ENCODE results near the gene LIN28B.

Gene LIN28B, protein sequence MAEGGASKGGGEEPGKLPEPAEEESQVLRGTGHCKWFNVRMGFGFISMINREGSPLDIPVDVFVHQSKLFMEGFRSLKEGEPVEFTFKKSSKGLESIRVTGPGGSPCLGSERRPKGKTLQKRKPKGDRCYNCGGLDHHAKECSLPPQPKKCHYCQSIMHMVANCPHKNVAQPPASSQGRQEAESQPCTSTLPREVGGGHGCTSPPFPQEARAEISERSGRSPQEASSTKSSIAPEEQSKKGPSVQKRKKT
- long read RNA-seq, full-length matches to known transcripts: 3 of 12 reads
- long read RNA-seq, partial matches to known transcripts: 0 of 12 reads
- long read RNA-seq, other reads (novel, unspliced or antisense): 9 of 12 reads

DNA sequence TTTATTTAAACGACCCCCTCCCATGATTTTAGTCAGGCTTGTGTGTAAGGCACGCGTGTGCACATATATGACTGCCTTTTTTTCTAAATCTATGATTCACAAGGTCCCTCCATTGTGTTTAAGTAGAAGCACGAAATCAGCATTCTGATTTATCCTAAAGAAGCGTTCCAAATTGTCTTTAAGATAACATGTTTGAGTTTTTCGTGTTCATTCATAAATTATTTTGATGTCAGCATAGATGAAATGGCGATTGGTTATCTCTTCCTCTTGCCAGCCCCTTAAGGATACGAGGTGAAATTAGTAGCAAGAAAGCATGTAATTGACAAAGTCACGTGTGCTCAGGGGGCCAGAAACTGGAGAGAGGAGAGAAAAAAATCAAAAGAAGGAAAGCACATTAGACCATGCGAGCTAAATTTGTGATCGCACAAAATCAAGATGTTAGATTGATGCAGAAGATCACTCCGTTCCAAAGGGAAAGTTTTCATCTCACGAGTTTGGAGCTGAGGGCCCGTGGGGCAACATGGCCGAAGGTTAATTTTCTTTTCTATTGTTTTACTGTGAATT lies at the start of gene LIN28B:
Gene LIN28B (plus strand): TSS at position 377 of the 564 bp plus-strand sequence. CDS start 144 bp downstream, at position 521.
- no peak within 1 kb of the TSS for H3K4me3 ChIP-seq (replicated peaks; ENCODE audit: insufficient read depth, low read length)
- no peak within 1 kb of the TSS for H3K27ac ChIP-seq (replicated peaks)
- TF ChIP-seq POLR2AphosphoS5 (IDR thresholded peaks at IDR 0.05; ENCODE audit: low read depth): no peak
- no peak for TF ChIP-seq SPI1 (IDR thresholded peaks at IDR 0.05; ENCODE audit: borderline replicate concordance, low read depth)
- TF ChIP-seq, protein P1, sequence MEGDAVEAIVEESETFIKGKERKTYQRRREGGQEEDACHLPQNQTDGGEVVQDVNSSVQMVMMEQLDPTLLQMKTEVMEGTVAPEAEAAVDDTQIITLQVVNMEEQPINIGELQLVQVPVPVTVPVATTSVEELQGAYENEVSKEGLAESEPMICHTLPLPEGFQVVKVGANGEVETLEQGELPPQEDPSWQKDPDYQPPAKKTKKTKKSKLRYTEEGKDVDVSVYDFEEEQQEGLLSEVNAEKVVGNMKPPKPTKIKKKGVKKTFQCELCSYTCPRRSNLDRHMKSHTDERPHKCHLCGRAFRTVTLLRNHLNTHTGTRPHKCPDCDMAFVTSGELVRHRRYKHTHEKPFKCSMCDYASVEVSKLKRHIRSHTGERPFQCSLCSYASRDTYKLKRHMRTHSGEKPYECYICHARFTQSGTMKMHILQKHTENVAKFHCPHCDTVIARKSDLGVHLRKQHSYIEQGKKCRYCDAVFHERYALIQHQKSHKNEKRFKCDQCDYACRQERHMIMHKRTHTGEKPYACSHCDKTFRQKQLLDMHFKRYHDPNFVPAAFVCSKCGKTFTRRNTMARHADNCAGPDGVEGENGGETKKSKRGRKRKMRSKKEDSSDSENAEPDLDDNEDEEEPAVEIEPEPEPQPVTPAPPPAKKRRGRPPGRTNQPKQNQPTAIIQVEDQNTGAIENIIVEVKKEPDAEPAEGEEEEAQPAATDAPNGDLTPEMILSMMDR (IDR thresholded peaks at IDR 0.05; ENCODE audit: insufficient read depth, low read length): no peak
- TF ChIP-seq, protein P2, sequence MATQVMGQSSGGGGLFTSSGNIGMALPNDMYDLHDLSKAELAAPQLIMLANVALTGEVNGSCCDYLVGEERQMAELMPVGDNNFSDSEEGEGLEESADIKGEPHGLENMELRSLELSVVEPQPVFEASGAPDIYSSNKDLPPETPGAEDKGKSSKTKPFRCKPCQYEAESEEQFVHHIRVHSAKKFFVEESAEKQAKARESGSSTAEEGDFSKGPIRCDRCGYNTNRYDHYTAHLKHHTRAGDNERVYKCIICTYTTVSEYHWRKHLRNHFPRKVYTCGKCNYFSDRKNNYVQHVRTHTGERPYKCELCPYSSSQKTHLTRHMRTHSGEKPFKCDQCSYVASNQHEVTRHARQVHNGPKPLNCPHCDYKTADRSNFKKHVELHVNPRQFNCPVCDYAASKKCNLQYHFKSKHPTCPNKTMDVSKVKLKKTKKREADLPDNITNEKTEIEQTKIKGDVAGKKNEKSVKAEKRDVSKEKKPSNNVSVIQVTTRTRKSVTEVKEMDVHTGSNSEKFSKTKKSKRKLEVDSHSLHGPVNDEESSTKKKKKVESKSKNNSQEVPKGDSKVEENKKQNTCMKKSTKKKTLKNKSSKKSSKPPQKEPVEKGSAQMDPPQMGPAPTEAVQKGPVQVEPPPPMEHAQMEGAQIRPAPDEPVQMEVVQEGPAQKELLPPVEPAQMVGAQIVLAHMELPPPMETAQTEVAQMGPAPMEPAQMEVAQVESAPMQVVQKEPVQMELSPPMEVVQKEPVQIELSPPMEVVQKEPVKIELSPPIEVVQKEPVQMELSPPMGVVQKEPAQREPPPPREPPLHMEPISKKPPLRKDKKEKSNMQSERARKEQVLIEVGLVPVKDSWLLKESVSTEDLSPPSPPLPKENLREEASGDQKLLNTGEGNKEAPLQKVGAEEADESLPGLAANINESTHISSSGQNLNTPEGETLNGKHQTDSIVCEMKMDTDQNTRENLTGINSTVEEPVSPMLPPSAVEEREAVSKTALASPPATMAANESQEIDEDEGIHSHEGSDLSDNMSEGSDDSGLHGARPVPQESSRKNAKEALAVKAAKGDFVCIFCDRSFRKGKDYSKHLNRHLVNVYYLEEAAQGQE (IDR thresholded peaks at IDR 0.05; ENCODE audit: insufficient replicate concordance, low read depth): no peak
- TF ChIP-seq GABPA (IDR thresholded peaks at IDR 0.05; ENCODE audit: low read depth): no peak
- no peak for DNase-seq (ENCODE audit: low read depth in 1 of 2, low spot score in 1 of 2)
- H3K27me3 ChIP-seq (ENCODE audit: insufficient read depth, poor library complexity, severe bottlenecking): peaks cover 60% of the 10 kb centered on the region

DNA sequence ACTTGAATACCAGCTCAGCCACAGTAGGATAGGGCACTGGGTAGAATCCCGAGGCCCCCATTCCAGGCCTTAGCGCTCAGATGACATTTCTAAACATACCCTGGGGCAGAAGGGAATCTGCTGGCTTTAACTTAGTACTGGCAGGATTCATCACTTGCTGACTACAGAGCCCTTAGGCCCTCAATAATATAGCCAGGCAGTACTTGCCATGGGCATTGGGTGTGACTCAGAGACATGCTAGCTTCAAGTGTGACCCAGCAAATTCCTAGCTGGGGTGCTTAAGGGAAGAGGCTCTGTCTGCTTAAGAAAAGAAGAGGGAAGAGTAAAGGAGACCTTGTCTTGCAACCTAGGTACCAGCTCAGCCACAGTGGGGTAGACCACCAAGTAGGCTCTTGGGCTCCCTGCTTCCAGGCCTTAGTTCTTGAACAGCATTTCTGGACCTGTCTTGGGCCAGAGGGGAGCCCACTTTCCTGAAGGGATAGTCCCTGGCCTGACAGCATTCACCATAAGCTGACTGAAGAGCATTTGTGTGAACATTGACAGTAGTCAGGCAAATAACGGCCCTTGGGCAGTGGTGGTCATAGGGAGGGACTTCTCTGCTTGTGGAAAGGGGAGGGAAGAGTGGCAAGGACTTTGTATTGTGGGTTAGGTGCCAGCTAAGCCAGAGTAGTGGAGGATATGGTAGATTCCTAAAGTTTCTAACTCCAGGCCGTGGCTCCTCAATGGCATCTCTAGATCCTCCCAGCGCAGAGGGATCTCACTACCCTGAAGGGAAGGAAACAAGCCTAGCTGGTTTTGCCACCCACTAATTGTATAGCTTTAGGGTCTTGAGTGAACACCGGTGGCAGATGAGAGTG lies 48.6 kb upstream of the LIN28B start:
- Histone ChIP-seq H3K4me3 (replicated peaks; ENCODE audit: insufficient read depth, low read length) (no peak overlapping the region), H3K27ac (replicated peaks) (no peak overlapping the region), H3K27me3 (ENCODE audit: insufficient read depth, poor library complexity, severe bottlenecking) (peaks cover 3% of the 10 kb centered on the region)
- DNase-seq (ENCODE audit: low read depth in 1 of 2, low spot score in 1 of 2): no peak
- TF ChIP-seq POLR2AphosphoS5 (IDR thresholded peaks at IDR 0.05; ENCODE audit: low read depth) (no peak), GABPA (IDR thresholded peaks at IDR 0.05; ENCODE audit: low read depth) (no peak), SPI1 (IDR thresholded peaks at IDR 0.05; ENCODE audit: borderline replicate concordance, low read depth) (no peak)
- TF ChIP-seq, protein P1 (IDR thresholded peaks at IDR 0.05; ENCODE audit: insufficient read depth, low read length): no peak
- TF ChIP-seq, protein P2 (IDR thresholded peaks at IDR 0.05; ENCODE audit: insufficient replicate concordance, low read depth): no peak

DNA sequence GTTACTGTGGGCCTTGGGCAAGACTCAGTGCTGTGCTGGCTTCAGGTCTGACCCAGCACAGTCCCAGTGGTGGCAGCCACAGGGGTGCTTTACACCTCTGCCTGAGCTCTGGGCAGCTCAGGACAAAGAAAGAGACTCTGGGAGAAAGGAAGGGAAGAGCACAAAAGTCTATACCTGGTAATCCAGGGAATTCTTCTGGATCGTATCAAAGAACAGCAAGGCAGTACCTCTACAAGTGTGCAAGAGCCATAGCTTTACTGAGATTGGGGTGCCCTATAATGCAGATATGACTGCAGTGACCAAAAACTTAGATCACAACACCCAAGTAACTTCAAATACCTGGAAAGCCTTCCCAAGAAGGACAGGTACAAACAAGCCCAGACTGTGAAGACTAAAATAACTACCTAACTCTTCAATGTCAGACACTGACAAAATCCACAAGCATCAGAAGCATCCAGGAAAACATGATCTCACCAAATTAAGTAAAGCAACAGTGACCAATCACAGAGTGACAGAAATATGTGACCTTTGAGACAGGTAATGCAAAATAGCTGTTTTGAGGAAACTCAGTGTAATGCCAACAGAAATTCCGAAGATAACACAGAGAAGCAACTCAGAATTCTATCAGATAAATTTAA lies 47.9 kb upstream of the LIN28B start:
- Histone ChIP-seq H3K4me3 (replicated peaks; ENCODE audit: insufficient read depth, low read length) (no peak overlapping the region), H3K27me3 (ENCODE audit: insufficient read depth, poor library complexity, severe bottlenecking) (peaks cover 3% of the 10 kb centered on the region), H3K27ac (replicated peaks) (no peak overlapping the region)
- TF ChIP-seq, protein P2 (IDR thresholded peaks at IDR 0.05; ENCODE audit: insufficient replicate concordance, low read depth): no peak
- TF ChIP-seq SPI1 (IDR thresholded peaks at IDR 0.05; ENCODE audit: borderline replicate concordance, low read depth): no peak
- no peak for TF ChIP-seq POLR2AphosphoS5 (IDR thresholded peaks at IDR 0.05; ENCODE audit: low read depth)
- TF ChIP-seq, protein P1 (IDR thresholded peaks at IDR 0.05; ENCODE audit: insufficient read depth, low read length): no peak
- no peak for TF ChIP-seq GABPA (IDR thresholded peaks at IDR 0.05; ENCODE audit: low read depth)
- DNase-seq (ENCODE audit: low read depth in 1 of 2, low spot score in 1 of 2): no peak
